B cell (primary cell): ENCODE data around the gene TMC2.

Experiments
- EZH2 ChIP-seq: IDR thresholded peaks from 2 replicates; pipeline ENCODE4 v1.6.1; 2012; ENCODE audit warnings: borderline replicate concordance, low read depth, mild to moderate bottlenecking, moderate library complexity, low read length; ENCODE audit not compliant: insufficient read depth, poor library complexity, severe bottlenecking
- TF ChIP-seq, protein P1 (sequence below): fragments of 200-600 bp; IDR thresholded peaks from one replicate; pipeline ENCODE4 v1.8.0; 2022; ENCODE audit warnings: antibody characterized with exemption, mild to moderate bottlenecking

DNA sequence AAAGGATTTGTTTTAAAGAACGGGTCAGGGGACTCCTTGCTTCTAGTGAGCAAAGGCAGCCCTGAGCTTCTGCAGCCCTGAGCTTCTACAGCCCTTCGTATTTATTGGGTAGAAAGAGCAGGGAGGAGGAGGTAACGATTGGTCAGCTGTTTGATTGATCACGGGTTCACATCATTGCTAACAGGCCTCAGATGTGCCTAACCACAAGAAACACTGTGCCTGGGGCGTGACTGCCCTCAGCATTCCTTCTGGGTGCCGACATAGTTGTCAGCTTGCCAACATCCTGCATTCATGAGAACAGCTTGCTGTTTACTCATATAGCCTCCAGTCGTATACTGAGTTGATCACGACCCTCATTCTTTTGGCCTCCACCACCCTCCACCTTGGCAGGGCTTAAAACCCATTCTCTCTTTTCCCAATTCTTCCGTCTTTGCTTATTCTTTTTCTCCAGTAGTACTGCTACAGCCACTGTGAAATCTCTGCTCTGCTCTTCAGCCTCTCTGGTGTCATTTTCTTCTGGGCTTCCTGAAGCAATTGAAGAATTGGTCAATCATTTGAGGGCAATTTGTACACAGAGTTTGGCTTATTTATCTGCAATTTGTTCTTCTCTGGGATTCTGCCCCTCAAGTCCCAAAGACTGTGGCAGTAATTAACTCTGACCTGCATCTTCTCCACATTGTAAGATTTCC is 90.6 kb downstream of the TMC2 start:
- TF ChIP-seq, protein P1, sequence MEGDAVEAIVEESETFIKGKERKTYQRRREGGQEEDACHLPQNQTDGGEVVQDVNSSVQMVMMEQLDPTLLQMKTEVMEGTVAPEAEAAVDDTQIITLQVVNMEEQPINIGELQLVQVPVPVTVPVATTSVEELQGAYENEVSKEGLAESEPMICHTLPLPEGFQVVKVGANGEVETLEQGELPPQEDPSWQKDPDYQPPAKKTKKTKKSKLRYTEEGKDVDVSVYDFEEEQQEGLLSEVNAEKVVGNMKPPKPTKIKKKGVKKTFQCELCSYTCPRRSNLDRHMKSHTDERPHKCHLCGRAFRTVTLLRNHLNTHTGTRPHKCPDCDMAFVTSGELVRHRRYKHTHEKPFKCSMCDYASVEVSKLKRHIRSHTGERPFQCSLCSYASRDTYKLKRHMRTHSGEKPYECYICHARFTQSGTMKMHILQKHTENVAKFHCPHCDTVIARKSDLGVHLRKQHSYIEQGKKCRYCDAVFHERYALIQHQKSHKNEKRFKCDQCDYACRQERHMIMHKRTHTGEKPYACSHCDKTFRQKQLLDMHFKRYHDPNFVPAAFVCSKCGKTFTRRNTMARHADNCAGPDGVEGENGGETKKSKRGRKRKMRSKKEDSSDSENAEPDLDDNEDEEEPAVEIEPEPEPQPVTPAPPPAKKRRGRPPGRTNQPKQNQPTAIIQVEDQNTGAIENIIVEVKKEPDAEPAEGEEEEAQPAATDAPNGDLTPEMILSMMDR = no peak
- no peak for TF ChIP-seq EZH2
